Right cardiac atrium (tissue), 5 donors: ENCODE results near the gene RBM3. TPM values are rescaled to one million over a fixed set of nuclear protein-coding genes. Genes with fewer than 3 reads are reported as not detected.
"Not testable (repeated sequence)": the region's sequence is repeated elsewhere in the genome, so short reads cannot be mapped to it uniquely, and the experiment has no call there.

Experiments
- ATAC-seq, 2 donors: fragments of 200-7000 bp; cut with Tn5 transposase; one replicate each; pipeline versions ENCODE4 v1.8.0 to v1.9.1; 2020; ENCODE audit warnings: moderate library complexity in 2 of 2, mild to moderate bottlenecking in 1 of 2
- DNase-seq, 3 donors: peaks; one replicate each; pipeline ENCODE4 v3.0.0-alpha.2; 2020
- H3K27ac ChIP-seq: one replicate; pipeline ENCODE4 v1.5.1; 2013; ENCODE audit warnings: mild to moderate bottlenecking, low read length, control low read depth, moderate library complexity
- H3K27me3 ChIP-seq: one replicate; pipeline ENCODE4 v1.6.1; 2013; ENCODE audit not compliant: control insufficient read depth, insufficient read depth
- H3K4me1 ChIP-seq: one replicate; pipeline ENCODE4 v1.6.1; 2013; ENCODE audit warnings: low read length; ENCODE audit not compliant: control insufficient read depth, insufficient read depth
- H3K4me3 ChIP-seq: one replicate; pipeline ENCODE4 v1.5.1; 2013; ENCODE audit warnings: low read length, control low read depth
- H3K9me3 ChIP-seq: one replicate; pipeline ENCODE4 v1.6.1; 2013; ENCODE audit warnings: low read length; ENCODE audit not compliant: control insufficient read depth
- WGBS: extraction: QIAGEN DNeasy Blood & Tissue Kit; methylation state at CpG from one replicate; pipeline ENCODE4 v1.1.7; 2013; 5-methylcytosine and 5-hydroxymethylcytosine counted together
- intact Hi-C, 4 donors: fragments of 100-400 bp; cut with DNase I; formaldehyde crosslinking; loops; one replicate each; pipeline versions ENCODE4 v1.11.0 to v1.14.0; 2022 to 2023
- long read RNA-seq, 4 donors: library from polyadenylated mRNA; unstranded; transcript quantifications; one replicate each; pipeline ENCODE4 v2.0.0, GENCODE V29; 2020 to 2021
- polyA plus RNA-seq: library from polyadenylated mRNA; stranded (reverse); fragments of 200-250 nt; gene quantifications from one replicate; pipeline ENCODE4 v1.2.3, GENCODE V29; 2013
- total RNA-seq, 4 donors: library from RNA; stranded (reverse); fragmentation: NEBNext Ultra II Directional; extraction: Animal tissue kit (Norgen Biotek cat#: 25700); gene quantifications; one replicate each; pipeline ENCODE4 v1.2.1, GENCODE V29; 2021
- donor health status: healthy with polysubstance abuse.
- donor health status: DM: no; HTN: yes; CAD: no.
- donor health status: DM: no; HTN: no; CAD: no.
- donor health status: DM: no; HTN: yes; CAD: no; lungs with severe emphysema.
- donor health status: DM: yes; HTN: yes; CAD: no.

RBM3 gene
- total RNA-seq, result 100 to 1,000 TPM; 100 to 221 (median 129) TPM
- 71.4 TPM for polyA plus RNA-seq
- long read RNA-seq, donor 1, transcript RBM3-203 (7 exons, 2,162 nt), result major isoform, 73 of 81 reads
- long read RNA-seq, donor 1, partial matches to known transcripts, result 4 of 81 reads
- long read RNA-seq, donor 1, other reads (novel, unspliced or antisense), result 4 of 81 reads
- long read RNA-seq, donor 2, transcript RBM3-203 (7 exons, 2,162 nt), result major isoform, 54 of 68 reads
- long read RNA-seq, donor 2, partial matches to known transcripts, result 1 of 68 reads
- long read RNA-seq, donor 2, other reads (novel, unspliced or antisense), result 10 of 68 reads
- long read RNA-seq, donor 3, transcript RBM3-202 (6 exons, 1,130 nt), result minor isoform, 12 of 724 reads
- long read RNA-seq, donor 3, transcript RBM3-203 (7 exons, 2,162 nt), result major isoform, 633 of 724 reads
- long read RNA-seq, donor 3, partial matches to known transcripts, result 15 of 724 reads
- long read RNA-seq, donor 3, other reads (novel, unspliced or antisense), result 58 of 724 reads
- long read RNA-seq, donor 4, transcript RBM3-203 (7 exons, 2,162 nt), result major isoform, 68 of 77 reads
- long read RNA-seq, donor 4, partial matches to known transcripts, result 2 of 77 reads
- long read RNA-seq, donor 4, other reads (novel, unspliced or antisense), result 6 of 77 reads

- H3K4me1 ChIP-seq, result peaks cover 5% of the 10 kb centered on the region
- no peaks in the 10 kb centered on the region for H3K9me3 ChIP-seq
- intact Hi-C loops, result no loop called here
- peak; percentile 97 to 98 for ATAC-seq
- peak; percentile 94 to 97 (median 96) for DNase-seq
- peak within 1 kb of the TSS; percentile 99 for H3K27ac ChIP-seq
- WGBS, result under 1% methylated on average over 71 of the region's 71 CpGs
- H3K4me3 ChIP-seq, result peak within 1 kb of the TSS; percentile 65
- H3K27me3 ChIP-seq, result no peaks in the 10 kb centered on the region
These were observed at the start of gene RBM3 for GRCh38 chrX:48574270-48575266. Gene RBM3 (plus strand): TSS chrX:48574484. CDS start chrX:48575181, 697 bp downstream.

GRCh38 chrX:48525853-48526252 lies 48.4 kb upstream of the RBM3 start:
- intact Hi-C loops, ATAC-seq, H3K4me1 ChIP-seq, H3K4me3 ChIP-seq, DNase-seq, H3K9me3 ChIP-seq, H3K27ac ChIP-seq, H3K27me3 ChIP-seq: not testable (repeated sequence)
- 86% methylated on average over 8 of the region's 8 CpGs for WGBS

GRCh38 chrX:48530736-48531135 lies 43.5 kb upstream of the RBM3 start:
- no peak overlapping the region for H3K4me3 ChIP-seq
- no peaks in the 10 kb centered on the region for H3K27me3 ChIP-seq
- ATAC-seq, result no peak
- no peaks in the 10 kb centered on the region for H3K9me3 ChIP-seq
- intact Hi-C loops, result no loop called here
- no peak for DNase-seq
- H3K27ac ChIP-seq, result no peak overlapping the region
- WGBS, result 81% methylated on average over 3 of the region's 3 CpGs
- H3K4me1 ChIP-seq, result peaks cover 1% of the 10 kb centered on the region

GRCh38 chrX:48531358-48531959 lies 42.8 kb upstream of the RBM3 start:
- intact Hi-C loops, result no loop called here
- Histone ChIP-seq H3K4me1 (peaks cover 1% of the 10 kb centered on the region), H3K9me3 (no peaks in the 10 kb centered on the region), H3K27me3 (no peaks in the 10 kb centered on the region), H3K4me3 (no peak overlapping the region), H3K27ac (peak overlapping the region; percentile 89)
- DNase-seq (no peak), ATAC-seq (peak; percentile 82 to 83)
- WGBS, result 58% methylated on average over 5 of the region's 5 CpGs

- H3K4me3 ChIP-seq, result no peak overlapping the region
- intact Hi-C loops, result no loop called here
- H3K27ac ChIP-seq, result peak overlapping the region; percentile 81
- no peak for ATAC-seq
- WGBS, result 77% methylated on average over 1 of the region's 1 CpG
- no peaks in the 10 kb centered on the region for H3K9me3 ChIP-seq
- no peak for DNase-seq
- H3K27me3 ChIP-seq, result no peaks in the 10 kb centered on the region
- H3K4me1 ChIP-seq, result peaks cover 1% of the 10 kb centered on the region
These were observed 42.1 kb upstream of the RBM3 start for GRCh38 chrX:48532161-48532560.

GRCh38 chrX:48533165-48533564 lies 41.1 kb upstream of the RBM3 start:
- H3K9me3 ChIP-seq, result no peaks in the 10 kb centered on the region
- no peak overlapping the region for H3K4me3 ChIP-seq
- no peak for DNase-seq
- H3K27ac ChIP-seq, result no peak overlapping the region
- peaks cover 1% of the 10 kb centered on the region for H3K4me1 ChIP-seq
- 99% methylated on average over 3 of the region's 3 CpGs for WGBS
- intact Hi-C loops, result no loop called here
- no peaks in the 10 kb centered on the region for H3K27me3 ChIP-seq
- no peak for ATAC-seq

- Histone ChIP-seq H3K27me3 (no peaks in the 10 kb centered on the region), H3K4me1 (peaks cover 5% of the 10 kb centered on the region), H3K27ac (peak overlapping the region; percentile 65), H3K9me3 (no peaks in the 10 kb centered on the region), H3K4me3 (peak overlapping the region; percentile 79)
- WGBS, result 80% methylated on average over 23 of the region's 23 CpGs
- peak in 1 of 2 donors; percentile 2 for ATAC-seq
- intact Hi-C loops, result no loop called here
- DNase-seq, result peak in 1 of 3 donors; percentile 49
These were observed 35.5 kb upstream of the RBM3 start for GRCh38 chrX:48538641-48539344.

GRCh38 chrX:48539345-48540027 lies 34.8 kb upstream of the RBM3 start, which contains the start of gene TBC1D25:
Gene TBC1D25 (plus strand): TSS chrX:48539714. CDS start chrX:48539798, 84 bp downstream.
- DNase-seq (peak; percentile 97 to 99 (median 98)), ATAC-seq (peak; percentile 94 to 96)
- intact Hi-C loops, result no loop called here
- H3K4me1 ChIP-seq, result peaks cover 5% of the 10 kb centered on the region
- H3K27ac ChIP-seq, result peak within 1 kb of the TSS; percentile 65
- H3K4me3 ChIP-seq, result peak within 1 kb of the TSS; percentile 79
- H3K27me3 ChIP-seq, result no peaks in the 10 kb centered on the region
- H3K9me3 ChIP-seq, result no peaks in the 10 kb centered on the region
- WGBS, result under 1% methylated on average over 59 of the region's 59 CpGs

- Histone ChIP-seq H3K27me3 (no peaks in the 10 kb centered on the region), H3K4me3 (peak overlapping the region; percentile 79), H3K9me3 (no peaks in the 10 kb centered on the region), H3K27ac (peak overlapping the region; percentile 65), H3K4me1 (peaks cover 5% of the 10 kb centered on the region)
- intact Hi-C loops, result no loop called here
- DNase-seq, result peak in 2 of 3 donors; percentile 45 to 67
- 3% methylated on average over 12 of the region's 12 CpGs for WGBS
- ATAC-seq, result peak; percentile 73 to 77
These were observed 34.3 kb upstream of the RBM3 start for GRCh38 chrX:48540028-48540375.
